GM19372 (cell line): ENCODE measurements around the gene CHMP4B.
"Not testable (repeated sequence)": the region's sequence is repeated elsewhere in the genome, so short reads cannot be mapped to it uniquely, and the experiment has no call there.

ENCODE experiments used
- ATAC-seq: cut with Tn5 transposase; IDR thresholded peaks from one replicate; pipeline ENCODE4 v1.9.1; 2021; ENCODE audit warnings: mild to moderate bottlenecking, low read depth, moderate library complexity; ENCODE audit not compliant: unreplicated experiment

The CHMP4B gene

DNA sequence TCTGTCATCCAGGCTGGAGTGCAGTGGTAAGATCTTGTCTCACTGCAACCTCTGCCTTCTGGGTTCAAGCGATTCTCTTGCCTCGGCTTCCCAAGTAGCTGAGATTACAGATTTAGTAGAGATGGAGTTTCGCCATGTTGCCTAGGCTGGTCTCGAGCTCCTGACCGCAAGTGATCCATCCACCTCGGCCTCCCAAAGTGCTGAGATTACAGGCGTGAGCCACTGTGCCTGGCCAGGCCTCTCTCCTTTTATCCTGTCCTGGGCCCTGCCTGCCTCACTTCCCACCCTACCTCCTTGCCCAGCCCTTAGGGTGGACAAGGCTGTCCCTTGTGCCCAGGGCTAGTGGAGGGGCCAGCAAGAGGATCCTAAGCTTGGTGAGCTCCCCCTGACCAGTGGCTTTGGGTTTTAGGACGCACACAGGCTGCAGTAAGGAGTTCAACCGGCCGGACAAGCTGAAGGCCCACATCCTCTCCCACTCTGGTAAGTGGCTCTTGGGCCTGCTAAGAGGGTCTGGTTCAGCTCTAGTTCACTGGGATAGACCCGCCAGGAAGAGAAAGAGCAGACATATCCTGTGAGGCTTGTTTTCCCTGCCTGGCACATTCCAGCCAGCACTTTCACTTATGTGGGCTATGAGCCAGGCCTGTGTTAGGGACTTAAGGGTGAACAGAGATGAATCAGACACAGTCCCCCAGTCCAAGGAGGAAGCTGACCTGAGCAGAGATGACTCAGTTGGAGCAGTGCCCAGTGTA is 21.9 kb upstream of the CHMP4B start:
- ATAC-seq: no peak

DNA sequence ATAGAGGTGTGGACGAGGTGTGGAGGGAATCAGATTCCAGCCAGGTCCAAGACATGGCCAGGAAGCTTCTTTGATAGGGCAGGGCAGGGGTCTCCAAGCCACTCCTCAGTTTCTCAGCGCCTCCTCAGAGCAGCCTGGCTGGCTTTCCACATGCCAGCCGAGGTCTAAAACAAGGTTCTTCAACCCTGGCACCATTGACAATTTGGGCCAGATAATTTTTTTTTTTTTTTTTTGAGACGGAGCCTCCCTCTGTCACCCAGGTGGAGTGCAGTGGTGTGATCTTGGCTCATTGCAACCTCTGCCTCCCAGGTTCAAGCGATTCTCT is 21.3 kb upstream of the CHMP4B start:
- ATAC-seq: no peak

DNA sequence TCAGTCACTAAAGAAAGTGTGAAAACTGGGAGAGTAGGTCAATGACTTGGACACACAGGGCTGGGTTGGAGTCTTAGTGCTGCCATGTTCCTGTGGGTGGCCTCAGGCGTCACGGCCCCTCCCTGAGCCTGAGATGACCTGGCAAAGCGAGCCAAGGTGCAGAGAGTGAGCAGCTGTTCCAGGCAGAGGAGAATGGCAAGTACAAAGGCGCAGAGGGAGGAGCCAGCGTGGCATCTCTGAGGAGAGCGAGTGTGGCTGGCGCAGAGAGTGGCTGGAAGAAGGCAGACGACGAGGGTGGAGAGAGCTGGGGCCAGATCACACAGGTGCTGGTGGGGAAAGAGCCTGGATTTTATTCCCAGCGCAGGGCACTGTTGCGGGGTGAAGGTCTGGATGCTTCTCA is 20.6 kb upstream of the CHMP4B start:
- no peak for ATAC-seq

DNA sequence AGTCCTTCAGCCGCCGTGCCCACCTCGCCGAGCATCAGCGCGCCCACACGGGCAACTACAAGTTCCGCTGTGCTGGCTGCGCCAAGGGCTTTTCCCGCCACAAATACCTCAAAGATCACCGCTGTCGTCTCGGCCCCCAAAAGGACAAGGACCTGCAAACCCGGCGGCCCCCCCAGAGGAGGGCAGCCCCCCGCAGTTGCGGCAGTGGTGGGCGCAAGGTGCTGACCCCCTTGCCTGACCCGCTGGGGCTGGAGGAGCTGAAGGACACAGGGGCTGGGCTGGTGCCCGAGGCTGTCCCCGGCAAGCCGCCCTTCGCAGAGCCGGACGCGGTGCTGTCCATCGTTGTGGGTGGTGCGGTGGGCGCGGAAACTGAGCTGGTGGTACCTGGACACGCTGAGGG is 20.1 kb upstream of the CHMP4B start:
- no peak for ATAC-seq

DNA sequence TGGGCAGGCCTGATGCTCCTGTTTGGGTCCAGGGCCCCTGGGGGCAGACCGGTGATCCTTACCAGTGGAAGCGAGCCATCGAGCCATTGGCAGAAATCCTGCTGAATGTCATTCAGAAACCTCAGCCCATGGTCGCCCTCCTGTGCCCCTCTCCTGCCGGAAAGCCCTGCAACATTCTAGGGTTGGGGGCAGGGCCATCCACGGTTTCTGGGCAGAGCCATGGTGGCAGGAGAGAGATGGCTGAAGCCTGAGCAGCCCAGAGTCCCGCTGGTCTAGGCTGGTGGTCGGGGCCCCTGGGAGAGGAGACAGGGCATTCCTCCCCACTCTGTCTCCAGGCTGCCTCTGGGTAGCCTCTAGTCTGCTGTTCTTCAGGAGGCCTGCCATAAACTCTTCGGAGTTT is 19.6 kb upstream of the CHMP4B start:
- ATAC-seq: no peak

DNA sequence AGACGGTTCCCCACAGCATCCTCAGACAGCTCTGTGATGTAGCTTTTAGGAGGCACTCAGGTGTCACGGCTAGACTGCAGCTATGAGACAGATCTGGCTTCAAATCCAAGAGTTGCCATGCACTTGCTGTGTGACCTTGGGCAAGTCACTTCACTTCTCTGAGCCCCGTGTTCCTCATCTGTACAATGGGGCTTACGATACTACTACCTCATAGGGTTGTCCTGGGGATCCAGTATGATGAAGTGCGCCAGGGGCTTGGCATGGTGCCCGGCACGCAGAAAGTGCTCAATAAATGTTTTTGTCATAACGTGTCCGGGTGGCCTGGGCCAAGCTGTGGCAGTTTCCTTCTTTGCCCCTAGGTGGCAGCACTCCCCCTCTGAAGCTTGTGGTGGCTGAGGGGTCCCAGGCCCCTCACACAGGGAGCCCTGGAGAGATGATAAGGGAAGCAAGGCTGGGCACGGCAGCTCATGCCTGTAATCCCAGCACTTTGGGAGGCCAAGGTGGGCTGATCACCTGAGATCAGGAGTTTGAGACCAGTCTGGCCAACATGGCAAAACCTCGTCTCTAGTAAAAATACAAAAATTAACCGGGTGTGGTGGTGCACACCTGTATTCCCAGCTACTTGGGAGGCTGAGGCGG is 19.1 kb upstream of the CHMP4B start:
- ATAC-seq: no peak

DNA sequence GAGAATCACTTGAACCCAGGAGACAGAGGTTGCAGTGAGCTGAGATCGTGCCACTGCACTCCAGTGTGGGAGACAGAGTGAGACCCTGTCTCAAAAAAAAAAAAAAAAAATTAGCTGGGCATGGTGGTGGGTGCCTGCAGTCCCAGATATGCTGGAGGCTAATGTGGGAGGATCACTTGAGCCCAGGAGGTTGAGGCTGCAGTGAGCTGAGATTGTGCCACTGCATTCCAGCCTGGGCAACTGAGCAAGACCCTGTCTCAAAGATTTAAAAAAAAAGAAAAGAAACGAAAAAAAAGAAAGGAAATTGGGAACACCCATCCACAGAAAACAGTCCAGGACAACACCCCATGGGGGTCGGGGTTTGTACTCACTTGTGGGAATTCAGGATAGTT is 18.6 kb upstream of the CHMP4B start:
- ATAC-seq: not testable (repeated sequence)

DNA sequence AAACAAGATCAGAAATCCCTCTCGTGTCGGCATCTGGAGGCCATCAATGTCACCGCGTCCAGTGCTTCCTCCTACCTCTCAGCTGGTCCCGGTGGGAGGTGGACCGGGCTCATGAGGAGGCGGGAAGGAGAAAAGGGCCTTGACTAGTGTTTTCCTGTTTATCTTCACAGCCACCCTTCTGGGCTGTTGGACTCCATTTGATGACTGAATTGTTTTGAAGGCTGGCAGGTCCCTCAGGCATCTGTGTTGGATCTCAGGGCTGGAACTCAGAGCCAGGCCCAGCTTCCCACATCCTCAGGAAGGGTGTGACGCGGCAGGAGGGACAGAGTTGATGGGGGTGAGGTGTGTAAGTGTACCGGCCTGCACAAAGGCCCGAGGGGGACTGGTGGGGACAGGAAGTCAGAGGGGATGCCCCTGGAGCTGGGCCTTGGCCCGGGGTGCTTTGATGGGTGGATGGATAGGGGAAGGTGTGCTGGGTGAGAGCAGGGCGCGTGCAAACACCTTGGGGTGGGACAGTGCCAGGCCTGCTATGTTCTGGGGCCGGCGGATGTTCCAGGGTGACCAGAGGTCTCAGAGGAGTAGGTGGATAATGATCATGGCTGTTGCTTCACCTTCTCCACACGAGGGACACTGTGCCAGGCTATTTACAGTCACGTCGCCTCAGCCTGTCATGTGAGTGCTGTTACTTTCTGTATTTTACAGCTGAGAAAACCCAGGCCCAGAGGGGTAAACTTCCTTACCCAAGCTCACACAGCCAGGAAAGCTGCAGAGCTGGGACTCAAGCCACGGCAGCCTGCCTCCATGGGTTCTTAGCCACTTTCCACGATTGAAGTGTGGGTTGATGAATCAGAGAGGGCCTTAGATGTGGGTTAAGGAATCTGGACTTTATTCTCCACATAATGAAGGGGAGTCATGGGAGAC is 17.9 kb upstream of the CHMP4B start:
- ATAC-seq: no peak

DNA sequence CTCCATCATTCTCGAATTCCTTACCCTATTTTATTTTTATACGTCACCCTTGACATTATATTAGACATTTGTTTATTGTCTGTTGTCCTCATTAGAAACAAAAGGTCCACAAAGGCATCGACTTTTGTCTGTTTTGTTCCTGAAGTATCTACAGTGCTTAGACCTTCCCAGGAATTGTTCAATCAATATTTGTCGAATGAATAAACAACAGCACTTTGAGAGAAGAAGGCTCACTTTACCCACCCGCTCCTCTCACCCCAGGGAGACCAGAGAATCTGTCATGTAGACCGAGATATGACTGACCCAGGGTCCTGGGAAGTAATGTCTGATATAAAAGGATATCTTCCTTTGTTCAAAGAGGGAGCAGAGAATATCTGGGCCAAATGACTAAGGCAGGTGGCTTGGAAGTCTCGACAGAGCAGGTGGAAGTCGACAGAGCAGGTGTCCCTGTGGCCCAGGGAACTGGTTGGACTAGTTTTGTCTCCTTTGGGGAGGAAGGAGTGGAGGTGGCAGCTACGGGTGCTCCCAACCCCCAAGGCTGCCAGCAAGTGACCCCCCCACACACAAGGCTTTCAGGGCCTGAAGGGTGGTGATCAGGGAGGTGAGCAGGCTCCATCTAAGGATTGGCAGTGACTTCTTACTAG is 14.8 kb upstream of the CHMP4B start:
- ATAC-seq: no peak

DNA sequence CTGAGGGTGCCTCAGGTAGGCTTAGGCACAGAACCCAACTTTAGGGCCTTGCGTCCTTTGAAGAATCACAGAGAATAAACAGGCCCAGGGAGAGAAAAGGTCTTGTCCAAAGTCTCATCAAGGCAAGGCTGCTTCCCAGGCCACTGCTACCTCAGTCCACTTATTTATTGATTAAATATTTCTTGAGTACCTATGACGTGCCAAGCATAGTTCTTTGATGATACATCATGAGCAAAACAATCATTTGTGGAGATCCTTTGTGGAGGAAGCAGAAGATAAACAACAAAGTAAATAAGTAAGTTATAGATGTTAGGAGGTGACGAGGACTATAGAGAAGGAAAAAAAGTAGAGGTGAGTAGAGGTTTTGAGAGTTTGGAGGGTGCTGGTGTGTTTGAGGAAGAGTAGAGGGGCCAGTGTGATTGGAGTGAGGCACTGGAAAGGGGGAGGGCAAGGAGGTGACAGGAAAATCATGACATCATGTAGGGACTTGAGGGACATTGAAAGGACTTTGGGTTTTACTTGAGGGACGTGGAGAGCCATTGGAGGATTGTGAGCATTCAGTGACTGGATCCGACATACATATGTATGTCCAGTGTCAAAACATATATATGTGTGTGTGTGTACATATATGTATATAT is 14.1 kb upstream of the CHMP4B start:
- no peak for ATAC-seq

DNA sequence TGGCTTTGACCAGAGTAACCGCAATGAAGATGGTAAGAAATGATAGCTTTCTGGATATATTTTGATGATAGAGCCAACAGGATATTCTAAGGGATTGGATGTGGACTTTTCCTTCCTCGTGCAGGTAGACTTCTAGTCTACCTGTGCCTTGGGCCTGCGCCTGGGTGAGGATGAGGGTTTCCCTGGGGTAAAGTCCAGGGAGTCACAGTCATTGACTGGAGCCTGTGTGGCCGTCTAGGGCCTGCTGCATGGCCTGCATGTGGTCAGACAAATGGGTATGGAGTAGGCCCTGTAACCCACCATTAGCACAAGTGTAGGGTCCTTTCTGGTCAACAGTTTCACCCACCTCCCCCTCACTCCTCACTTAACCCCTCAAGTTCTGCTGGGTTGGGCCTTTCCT is 12.7 kb upstream of the CHMP4B start:
- ATAC-seq: no peak

DNA sequence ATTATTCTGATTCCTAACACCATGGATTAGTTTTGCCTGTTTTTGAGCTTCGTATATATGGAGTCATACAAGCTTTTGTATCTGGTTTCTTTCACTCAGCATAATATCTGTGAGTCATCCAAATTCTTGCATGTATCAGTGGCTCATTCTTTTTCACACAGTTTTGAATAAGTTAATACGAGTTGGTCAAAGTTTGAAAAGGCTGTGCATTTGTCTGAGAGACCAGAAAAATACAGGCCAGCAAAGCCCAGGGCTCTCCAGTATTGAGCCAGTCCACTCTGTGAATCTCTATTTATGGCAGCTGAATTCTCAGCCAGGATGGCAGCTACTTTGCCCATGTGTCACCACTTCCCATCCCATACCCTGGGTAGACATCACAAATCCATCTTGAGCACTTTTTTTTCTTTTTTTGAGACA is 7.2 kb upstream of the CHMP4B start:
- no peak for ATAC-seq

DNA sequence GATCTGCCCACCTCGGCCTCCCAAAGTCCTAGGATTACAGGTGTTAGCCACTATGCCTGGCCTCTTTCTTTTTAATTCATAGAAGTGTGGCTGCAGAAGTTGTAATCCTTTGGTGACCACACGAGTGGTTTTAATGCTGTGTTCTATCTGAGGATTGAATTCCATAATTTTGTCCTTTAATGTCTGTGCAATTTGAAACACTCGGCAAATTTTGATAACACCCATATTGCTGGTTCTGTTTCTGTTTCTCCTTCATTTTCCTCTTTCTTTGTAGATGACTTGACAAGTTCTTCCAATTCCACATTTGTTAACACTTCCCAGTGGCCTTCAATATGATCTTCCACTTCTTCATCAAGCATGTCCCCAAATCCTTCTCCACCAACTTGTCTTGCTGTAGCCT is 2.8 kb upstream of the CHMP4B start:
- no peak for ATAC-seq

DNA sequence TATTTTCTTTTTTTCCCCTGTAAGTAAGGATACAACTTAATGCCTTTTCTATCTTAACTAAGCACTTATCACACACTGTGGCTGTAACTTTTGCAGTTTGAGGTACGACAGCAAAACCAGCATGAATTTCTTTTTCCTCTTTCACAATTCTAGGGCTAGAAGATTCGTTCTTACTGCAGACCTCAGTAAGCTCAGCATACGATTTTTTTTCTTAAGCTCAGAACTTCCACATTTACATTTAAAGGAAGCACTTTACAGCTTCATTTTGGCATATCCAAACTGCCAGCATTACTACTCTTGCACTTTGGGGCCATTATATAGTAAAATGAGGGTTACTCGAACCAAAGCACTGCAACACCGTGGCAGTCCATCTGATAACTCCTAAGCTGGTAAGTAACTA is 889 bp upstream of the CHMP4B start:
- ATAC-seq: no peak

DNA sequence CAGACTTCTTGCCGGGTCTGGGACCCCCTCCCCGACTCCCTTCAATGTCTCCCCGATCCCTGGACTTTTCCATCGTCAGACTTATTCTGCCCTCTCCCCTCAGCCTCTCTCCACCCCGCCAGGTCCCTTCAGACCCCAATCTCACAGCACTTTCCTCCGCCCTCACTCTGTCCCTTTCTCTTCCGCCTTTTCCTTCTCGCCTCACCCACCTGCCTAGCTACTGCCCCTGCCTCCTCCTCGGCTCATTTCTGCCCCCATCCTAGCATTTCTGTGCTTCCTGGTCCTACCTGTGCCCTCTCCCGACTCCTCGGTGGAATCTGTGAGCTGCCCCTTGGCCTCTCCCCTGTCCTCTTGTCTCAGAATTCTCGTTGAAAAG is 616 bp downstream of the CHMP4B start:
- no peak for ATAC-seq

DNA sequence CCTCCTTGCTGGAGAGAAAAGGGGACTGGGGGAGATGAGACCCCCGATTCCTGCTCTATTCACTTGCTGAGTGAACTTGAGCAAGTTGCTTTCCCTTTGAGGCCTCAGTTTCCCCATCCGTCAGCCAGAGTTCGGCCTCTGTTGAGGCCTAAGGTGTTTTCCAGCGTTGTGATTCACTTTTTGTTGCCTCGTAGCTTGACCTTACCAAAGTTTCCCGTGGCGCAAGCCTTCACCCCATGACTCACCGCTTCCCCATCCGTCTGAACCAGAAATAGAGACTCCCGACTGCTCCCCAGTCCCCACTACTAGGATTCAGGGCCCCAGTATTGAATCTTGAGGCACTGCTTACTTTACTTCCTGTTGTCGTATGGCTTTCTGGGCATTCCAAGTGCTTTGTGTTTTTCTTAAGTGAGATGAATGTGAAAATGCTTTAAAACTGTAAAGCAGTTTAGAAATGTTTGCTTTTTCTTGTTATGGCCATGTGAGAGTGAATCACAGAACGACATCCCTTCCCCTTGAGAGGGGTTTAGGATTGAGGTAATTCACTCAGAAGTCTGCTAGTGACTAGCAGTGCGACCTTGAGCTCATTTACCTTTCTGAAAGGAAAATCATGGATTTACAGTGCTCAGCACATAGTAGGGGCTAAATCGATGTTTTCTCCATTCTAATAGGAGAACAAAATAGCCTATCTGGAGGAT is 1.2 kb downstream of the CHMP4B start:
- no peak for ATAC-seq

DNA sequence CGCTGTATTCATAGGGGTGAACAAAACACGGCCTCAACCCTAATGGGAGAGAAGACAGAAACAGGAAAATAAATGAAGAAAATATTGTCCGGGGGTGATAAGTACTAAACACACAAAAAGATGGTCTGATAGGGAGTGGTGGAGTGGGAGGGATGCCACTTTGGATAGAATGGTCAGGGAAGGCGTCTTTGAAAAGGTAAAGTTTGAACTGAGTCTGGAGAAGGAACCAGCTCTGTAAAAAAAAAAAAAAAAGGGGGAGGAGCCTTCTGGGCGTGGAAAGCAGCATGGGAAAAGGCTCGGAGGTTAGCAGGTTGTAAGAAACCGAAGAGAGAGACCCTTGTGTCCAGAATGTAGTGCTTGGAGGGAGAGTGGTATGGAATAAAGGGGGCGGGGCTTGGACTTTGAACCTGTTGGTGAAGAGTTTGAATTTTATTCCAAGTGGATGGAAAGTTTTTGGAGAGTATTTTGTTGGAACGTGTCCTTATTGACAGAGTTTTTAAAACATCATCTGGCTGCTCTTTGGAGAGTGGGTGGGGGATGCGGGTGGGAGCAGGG is 1.8 kb downstream of the CHMP4B start:
- no peak for ATAC-seq

DNA sequence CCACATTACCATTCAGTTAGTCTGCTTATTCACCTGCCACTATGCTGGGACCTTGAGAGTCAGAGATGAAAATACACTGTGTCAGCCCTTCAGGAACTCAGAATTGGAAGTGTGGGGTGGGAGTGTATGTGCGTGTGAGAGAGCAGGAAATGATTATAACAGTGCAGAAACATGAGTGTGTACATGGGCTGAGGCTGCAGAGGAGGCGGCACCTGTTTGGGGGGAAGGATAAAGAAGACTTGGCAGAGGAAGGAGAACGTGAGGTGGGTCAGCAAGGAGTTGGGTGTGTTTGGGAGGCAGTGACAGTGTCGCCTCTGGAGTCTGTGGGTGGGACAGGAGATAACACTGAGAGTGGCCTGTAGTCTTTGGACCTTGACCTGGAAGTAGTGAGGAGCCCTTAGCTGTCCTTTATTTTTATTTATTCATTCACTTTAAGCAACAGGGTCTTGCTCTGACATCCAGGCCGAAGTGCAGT is 3.1 kb downstream of the CHMP4B start:
- no peak for ATAC-seq

DNA sequence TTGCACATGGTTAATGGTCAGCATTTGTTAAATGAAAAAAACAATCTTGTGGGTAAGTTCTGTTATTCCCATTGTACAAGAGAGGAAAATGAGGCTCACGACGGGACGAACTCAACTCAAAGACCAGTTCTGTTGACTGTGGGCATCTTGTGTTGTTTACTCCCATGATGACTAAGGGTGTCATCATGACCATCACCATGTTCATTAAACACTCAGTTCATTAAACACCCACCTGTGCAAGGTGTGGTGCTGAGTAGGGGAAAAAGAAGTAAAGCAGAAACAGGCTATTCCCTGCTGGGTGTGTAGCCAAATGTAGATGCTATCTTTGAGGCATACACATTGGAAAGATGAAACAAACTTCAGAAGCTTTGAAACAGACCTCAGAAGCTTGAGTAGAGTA is 4.5 kb downstream of the CHMP4B start:
- ATAC-seq: no peak

DNA sequence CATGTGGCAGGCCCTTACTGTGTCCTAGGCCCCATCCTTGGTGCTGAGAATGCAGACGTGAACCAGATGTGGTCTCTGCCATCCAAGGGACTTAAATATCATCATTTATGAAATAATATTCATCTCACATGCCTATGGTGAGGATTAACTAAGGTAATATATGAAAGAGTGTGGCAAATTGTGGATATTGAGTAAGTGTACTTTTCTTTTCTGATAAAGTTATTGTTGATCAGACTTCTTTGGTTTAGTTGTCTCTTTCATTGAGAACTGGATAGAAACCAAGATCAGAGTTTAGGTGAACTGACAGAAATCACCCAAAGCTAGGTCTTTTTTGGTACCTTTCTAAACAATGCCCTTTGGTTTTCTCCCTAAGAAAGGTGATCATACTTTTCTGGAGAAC is 5.0 kb downstream of the CHMP4B start:
- no peak for ATAC-seq
